RWPE1 (cell line): ENCODE measurements around the gene PRKCD.

Experiments used
- CTCF ChIA-PET: fragments of 350-600 bp; sonication (Branson Sonifier 250); formaldehyde crosslinking; extraction: SDS; loops from one replicate; lab custom pipeline; 2021; lab: Yijun Ruan, JAX
- POLR2A ChIA-PET: fragments of 400-600 bp; formaldehyde crosslinking; extraction: SDS; loops from one replicate; lab custom pipeline; 2020; ENCODE audit warnings: antibody characterized with exemption; ENCODE audit not compliant: low non-redundant PET; lab: Yijun Ruan, JAX
- DNase-seq: peaks from one replicate; pipeline ENCODE4 v3.0.0; 2012; ENCODE audit warnings: low spot score
- H3K27ac ChIP-seq: fragments of 450-650 bp; 2 replicates; pipeline ENCODE4 v1.5.1; 2017
- CTCF ChIP-seq: fragments of 450-650 bp; conservative IDR thresholded peaks from 2 replicates; pipeline ENCODE4 v1.5.1; 2017; ENCODE audit warnings: low read depth, mild to moderate bottlenecking

PRKCD gene

GRCh38 chr3:53238886-53239285 is 77.9 kb downstream of the PRKCD start:
- ChIA-PET CTCF (no interaction called here), POLR2A (interaction anchor here (0.6 kb wide), 1 partner anchor 23 kb away, joined by 4 read pairs; no protein-coding TSS in a partner anchor)

GRCh38 chr3:53239800-53240199 is 78.8 kb downstream of the PRKCD start:
- POLR2A ChIA-PET, result no interaction called here
- peak overlapping the region; percentile 96 for H3K27ac ChIP-seq
- CTCF ChIA-PET, result no interaction called here
- no peak for DNase-seq
- TF ChIP-seq CTCF, result no peak

More at GRCh38 chr3:53238886-53239285, 77.9 kb downstream of the PRKCD start:
- peak overlapping the region; percentile 96 for H3K27ac ChIP-seq
- DNase-seq, result no peak
- TF ChIP-seq CTCF, result no peak

- no peak for TF ChIP-seq CTCF
- CTCF ChIA-PET, result no interaction called here
- POLR2A ChIA-PET, result interaction anchor here (0.5 kb wide), 1 partner anchor 520 kb away, joined by 6 read pairs; no protein-coding TSS in a partner anchor
- H3K27ac ChIP-seq, result peak overlapping the region; percentile 96
- no peak for DNase-seq
These were observed 80.3 kb downstream of the PRKCD start for GRCh38 chr3:53240989-53241972.

GRCh38 chr3:53242155-53242554 is 81.1 kb downstream of the PRKCD start:
- TF ChIP-seq CTCF, result no peak

More at GRCh38 chr3:53242155-53242554, 81.1 kb downstream of the PRKCD start:
- ChIA-PET POLR2A (no interaction called here), CTCF (no interaction called here)
- peak overlapping the region; percentile 96 for H3K27ac ChIP-seq
- DNase-seq, result no peak
